Hepatic stellate cell (primary cell): ENCODE data around the gene SEPTIN6.
"Not testable (repeated sequence)": the region's sequence is repeated elsewhere in the genome, so short reads cannot be mapped to it uniquely, and the experiment has no call there.

Experiments used
- DNase-seq: peaks from one replicate; pipeline ENCODE4 v3.0.0; 2011; ENCODE audit warnings: low spot score

SEPTIN6 gene

DNA sequence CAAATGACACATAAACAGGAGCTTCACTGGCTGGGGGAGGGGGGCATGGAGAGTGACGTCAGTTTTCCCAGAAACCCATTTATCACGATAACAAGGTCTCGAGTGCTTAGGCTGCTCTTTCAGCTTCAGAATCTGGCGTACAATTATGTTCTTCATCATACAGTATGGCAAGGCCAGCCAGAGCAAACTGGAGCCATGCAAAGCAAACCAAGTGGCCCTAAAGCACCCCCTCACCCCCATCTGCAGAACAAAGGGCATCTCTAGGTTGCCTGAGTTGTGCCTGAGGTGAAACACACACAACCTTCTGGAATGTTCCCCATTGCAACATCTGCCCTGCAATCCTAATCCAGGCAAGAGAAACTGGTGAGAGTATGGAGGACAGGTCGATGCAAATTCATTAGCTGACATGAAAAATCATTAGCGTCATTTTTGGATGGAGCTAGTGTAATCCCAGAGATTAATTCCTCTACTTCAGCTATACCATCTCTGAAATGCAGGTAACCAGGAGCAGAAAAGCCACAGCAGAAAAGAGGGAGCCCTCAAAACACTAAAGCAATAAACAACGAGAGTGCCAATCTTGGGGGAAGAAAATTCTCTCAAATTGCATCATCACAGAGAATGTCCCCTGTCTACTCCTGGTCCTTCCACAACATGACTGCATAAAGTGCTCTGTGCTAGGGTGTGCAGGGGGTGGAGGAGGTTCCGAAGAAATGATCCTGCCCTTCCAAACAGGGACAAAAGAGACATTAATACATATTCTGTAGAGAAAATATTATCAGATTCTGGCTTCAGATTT is 1.8 kb downstream of the SEPTIN6 start:
- DNase-seq = no peak

DNA sequence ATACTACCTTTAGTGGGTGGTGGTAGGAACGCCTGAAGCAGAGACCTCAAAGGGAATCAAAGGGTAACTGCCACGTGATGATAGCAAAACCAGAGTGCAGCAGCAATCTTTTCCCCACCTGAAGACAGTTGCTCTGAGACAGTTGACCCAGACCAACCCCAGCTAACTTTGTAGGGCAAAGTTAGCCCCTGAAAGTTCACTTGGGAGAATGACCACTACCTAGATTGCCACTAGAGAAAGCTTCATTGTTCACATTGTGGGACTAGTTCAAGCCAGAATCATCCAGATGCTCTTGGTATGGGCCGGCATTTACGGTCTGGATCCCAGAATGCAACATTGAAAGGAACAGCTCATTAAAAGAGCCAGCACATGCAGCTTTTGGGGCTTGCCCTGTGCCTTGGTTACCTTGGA is 4.1 kb downstream of the SEPTIN6 start:
- no peak for DNase-seq

DNA sequence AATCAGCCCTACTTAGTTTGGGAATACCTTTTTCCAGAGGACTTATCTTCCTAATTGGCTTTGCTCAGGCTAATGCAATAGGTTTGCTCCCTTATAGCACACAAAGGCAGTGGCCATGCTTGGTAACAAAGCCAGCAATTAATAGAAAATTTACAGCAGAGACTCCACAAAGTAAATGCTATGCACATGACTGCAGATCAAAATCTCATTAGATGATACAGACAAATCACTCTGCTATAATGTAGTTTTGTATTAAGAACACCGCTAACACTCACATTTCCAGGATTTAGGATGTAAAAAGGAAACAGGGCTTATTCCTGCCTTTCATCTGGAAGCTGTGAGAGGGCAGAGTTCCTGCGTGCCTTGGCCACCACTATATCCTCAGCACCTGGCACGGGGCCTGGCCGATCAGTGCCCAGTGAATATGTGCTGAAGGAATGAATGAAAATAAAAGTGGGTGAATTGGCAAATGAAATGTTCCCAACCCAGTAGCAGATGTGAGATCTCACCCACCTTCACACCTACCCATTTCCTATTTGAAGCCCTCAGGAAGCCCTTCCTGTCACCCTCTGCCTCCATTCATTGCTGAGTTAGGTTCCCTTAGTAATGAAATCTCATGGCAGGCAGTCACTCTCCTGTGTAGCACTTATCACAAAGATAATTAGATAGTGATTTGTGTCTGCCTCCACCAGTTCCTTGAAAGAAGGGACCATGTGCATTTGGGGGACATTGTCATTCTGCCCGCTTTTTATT is 5.1 kb downstream of the SEPTIN6 start:
- DNase-seq = no peak

DNA sequence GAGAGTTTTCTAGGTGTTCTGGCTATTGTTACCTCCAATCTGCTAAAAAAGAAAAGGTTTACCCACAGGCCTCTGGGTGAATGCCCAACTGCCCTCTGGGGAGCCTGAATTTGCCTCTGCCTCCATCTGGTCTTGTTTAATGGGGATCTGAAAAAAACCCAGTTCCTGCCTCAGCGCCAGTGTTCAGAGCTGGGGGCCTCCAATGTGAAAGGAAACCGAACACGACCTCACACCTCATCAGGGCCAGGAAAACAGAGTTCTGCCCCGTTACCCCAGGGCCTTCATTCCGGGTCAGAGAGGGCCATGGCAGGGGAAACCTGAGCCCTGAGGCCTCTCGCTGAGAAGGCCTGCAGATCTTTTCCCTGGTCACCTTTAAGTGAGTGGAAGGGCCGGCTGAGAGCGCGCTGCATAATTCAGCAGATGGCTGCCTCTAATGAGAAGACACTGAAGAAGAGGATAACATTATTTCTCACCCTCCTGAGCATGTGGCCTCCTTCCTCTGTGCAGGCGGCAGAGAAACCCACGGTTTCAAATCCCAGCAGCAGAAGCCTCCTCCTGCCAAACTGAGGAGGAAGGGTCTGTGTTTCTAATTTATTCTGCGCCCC is 6.8 kb downstream of the SEPTIN6 start:
- DNase-seq = no peak

DNA sequence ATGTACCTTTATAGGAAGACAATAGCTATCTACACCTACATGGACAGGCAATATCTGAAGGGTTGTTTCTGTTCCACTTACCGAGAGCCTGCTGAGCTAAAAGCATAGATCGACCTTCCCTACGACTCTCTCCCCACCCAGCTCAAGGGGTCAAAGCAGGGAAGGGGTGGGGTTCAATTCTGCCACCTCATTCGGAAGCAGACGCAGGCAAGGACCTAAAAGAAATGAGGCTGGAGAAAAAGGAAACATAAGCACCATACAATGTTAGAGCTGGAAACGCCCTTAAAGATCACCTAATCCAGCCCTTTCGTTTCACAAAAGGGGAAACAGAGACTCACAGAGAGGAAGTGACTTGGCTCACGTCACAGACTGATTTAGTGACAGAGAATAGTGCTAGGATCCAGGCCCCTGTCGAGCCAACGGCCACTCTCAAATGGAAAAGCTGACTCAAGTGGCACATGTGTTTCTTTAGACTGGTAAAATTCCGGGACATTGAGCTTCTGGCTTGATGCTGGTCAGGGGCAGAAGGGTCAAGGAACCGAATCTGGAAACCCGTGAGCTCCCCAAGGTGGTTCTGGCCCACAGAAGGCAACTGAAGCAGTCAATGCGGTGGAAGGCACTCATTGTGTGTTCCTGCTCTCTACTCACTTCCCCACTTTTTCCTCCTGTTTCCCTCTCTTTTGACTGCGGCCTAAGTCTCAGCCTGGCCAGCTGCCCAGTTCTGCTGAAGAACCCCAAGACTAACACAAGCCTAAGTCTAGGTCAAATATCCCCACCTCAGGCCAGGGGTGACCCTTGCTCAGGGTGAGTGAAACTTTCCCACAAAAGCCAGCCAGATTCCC is 7.5 kb downstream of the SEPTIN6 start:
- DNase-seq = no peak

DNA sequence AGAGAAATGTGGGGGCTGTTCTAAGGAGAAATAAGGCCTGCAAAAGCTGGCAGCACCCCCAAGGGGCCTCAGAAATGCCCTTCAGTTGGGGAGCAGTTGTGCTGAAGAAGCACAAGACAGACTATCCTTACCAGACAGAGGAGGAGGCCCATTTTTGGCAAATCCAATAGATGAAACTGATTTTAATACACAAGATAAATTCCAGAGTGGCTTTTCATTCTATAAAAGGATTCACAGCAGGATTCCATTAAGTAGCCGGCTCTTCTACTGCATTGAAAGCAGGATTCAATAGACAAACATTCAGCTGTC is 8.1 kb downstream of the SEPTIN6 start:
- no peak for DNase-seq

DNA sequence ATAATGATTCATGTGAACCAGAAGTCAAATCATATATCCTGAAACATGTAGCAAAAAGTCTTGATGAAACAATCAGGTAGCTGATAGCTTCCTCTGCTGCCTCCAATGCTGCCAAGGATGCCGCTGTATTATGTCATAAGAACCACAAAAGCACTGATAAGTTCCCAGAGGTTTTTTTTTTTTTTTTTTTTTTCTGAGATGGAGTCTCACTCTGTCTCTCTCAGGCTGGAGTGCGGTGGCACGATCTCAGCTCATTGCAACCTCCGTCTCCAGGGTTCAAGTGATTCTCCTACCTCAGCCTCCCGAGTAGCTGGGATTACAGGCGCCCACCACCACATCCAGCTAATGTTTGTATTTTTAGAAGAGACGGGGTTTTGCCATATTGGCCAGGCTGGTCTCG is 8.7 kb downstream of the SEPTIN6 start:
- not testable (repeated sequence) for DNase-seq

DNA sequence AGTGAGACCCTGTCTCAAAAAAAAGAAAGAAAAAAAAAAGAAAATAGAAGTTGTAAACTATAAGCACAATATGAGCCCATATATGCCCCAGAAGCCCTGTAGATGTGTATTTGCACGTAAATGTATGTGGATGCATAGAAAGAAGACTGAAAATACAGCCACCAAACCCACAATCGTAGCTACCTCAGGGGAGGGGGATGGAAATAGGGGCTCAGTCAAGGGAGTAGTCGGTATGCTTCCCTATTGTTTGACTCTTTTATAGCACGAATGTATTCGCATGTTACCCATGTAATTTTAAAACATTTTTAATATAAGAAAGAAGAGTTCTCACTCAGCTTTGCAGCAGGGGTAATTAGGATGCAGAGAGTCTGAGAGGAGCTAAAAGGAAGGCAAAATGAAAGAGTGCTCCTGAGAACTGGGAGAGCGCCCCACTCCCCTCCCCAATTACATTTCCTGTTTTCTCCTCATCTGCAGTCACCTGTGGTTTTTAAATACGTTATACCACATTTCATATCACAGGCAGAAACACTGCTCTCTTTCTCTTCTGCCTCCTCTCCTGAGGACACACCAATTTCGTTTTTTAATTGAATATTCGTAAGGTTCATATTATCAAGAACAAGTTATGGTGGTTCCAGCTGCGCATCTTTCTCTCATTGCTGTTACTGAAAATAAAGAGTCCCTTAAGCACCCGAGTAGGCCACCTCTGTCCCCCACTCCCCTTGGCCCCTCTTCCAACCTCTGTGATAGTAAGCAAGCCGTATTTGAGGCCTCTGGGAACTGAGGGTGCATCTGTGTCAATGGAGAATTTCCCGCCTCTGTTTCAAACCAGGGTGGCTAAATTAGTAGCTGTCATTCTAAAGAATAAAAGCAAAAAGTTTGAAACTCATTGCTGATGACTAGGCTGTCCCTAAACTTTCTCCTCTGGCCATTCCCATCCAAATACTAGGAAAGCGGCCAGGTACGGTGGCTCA is 10.7 kb downstream of the SEPTIN6 start:
- no peak for DNase-seq

DNA sequence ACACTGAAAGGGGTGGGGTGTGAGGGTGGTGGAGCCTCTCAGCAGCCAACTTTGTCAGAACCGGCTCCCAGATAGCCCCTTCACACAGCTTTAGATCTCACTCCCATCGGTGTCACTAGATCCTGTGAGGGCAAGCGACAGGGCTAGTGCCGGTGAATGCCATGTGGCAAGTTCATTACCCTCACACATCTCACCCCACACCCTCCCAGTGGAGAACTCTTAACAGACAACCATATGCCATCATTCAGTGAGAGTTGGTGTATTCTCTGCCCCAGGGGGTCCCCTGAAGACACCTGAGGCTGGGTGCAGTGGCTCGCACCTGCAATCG is 15.3 kb downstream of the SEPTIN6 start:
- no peak for DNase-seq

DNA sequence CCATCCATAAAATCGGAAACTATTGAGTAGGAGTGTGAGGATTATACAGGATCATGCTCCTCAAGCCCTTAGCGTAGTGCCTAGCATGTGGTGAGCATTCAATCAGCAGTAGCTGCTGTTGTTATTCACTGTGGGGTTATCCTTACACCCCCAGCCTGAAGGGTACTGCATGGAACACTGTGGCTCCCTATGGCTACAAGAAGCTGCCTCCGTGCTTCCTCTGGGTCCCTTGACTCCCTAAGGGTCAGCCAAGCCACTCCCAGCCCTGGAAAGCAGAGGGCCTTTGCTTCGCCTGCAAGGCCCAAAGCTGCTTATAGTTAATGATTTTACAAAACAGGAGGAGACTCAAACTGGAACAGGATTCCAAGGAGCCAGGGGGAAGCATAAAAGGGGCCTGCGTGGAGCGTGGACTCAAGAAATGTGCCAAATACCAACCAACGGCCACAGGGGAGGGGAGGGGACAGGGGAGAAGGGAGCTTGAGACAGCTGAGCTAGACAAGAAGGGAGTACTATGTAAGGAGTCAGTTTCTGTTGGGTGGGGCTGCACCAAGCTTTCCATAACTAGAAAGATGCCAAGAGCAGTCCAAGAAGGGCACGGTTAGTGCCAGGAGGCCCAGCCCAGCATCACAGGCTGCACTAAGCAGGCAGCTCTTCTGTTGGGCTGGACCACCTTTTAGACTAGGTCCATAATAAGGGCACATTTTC is 15.9 kb downstream of the SEPTIN6 start:
- no peak for DNase-seq

DNA sequence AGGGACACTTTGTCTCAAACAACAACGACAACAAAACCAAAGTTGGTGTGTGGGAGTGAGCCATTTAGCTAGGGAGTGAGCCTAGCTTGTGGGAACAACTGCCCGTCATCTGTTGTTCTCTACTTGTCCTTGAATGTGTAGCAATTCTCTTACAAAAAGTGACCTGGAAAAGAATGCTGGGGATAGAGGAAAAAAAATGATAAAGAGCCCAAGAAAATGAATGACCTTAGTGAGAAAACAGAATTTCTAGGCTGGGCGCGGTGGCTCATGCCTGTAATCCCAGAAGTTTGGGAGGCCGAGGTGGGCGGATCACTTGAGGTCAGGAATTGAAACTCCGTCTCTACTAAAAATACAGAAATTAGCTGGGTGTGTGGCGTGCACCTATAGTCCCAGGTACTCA is 19.6 kb downstream of the SEPTIN6 start:
- DNase-seq = no peak

DNA sequence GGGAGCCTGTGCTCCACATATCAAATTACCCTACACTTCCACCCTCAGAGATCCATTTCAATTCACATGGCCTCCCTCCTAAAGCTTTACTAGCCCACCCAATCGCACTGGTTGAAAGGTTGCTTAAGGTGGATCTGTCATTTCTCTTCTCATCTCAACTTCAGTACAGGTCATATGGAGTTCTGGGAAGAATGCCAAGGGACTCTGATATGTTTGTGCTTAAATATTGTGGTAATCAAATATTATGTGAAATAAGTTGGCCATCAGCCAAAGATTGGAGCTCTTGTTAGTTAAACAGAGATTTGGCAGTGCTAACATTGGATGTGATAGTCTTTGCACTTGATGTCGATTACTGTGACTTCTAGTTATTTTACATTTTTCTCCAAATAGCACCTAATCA is 20.5 kb downstream of the SEPTIN6 start:
- no peak for DNase-seq

DNA sequence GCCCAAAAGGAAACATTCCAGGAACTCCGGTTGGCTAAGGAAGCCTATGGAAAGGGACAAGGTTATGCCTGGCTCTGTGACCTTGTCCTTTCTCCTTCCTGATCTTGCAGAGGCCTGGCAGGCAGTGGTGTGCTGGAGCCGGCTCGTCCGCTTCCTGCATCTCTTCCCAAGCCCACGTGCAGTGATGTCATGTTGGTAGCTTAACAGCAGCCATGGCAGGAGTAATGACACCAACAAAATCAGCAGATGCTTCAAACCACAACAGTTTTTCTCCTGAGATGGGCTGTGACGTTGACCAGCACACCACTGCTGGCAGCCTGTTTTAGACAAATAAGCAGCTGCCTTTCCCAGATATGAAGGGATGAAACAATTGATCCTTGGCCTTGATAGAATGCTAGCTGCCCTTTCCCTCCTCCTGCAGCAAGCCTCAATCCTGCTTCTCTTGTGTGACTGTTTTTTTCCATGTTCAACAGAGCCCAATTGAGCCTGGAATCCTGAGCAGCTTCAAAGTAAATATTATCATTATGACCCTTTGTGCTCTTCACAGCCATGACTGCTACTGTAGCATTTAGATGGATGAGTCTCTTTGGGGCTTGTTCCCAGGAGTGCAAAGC is 23.4 kb downstream of the SEPTIN6 start:
- DNase-seq = peak; percentile 31

DNA sequence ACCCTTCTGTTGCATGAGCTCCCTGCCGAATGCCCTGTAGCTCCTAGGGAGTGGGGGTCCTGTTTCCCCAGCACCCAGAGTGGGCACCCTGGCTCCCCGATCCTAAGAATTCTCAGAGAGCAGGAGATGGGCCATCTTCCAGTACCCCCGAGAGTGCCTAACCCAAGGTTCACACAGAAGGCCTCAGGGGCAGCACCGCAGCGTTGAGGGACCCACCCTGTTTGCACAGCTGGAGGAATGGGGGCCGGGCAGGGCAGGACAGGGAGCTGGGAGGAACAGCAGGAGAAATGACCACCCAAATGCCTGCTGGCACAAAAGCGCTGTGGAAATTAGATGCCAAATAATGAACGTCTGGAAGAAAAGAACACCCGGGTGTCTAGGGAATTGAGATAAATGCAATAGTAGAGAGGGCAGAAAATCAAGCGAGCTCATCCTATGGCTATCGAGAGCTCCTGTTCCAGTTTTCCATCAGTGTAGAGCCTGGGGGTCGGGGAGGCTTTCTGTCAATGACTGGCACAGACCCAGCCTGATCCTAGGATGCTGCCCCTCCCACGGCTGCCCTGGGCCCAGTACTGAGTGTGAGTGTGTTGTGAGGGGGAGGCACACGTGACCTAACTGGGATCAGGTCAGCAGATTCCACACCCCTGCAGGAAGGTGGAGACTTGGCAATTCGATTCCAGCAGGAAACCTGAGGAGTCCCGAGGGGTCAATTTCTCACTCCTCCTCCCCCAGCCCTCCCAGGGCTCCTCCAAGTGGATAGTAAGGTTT is 25.7 kb downstream of the SEPTIN6 start:
- DNase-seq = no peak

DNA sequence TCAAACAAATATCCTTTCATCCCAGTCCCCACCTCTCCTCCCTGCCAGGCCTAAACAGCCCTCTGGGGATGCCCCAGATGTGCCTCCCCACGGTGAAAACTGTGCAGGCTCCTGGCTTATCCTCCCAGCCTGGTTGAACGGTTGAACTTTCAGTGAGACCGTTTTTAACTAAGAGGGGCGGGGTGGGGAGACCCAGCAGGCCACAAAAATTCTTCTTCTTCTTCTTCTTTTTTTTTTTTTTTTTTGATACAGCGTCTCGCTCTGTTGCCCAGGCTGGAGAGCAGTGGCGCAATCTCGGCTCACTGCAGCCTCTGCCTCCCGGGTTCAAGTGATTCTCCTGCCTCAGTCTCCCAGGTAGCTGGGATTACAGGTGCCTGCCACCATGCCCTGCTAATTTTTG is 28.1 kb downstream of the SEPTIN6 start:
- DNase-seq = not testable (repeated sequence)

DNA sequence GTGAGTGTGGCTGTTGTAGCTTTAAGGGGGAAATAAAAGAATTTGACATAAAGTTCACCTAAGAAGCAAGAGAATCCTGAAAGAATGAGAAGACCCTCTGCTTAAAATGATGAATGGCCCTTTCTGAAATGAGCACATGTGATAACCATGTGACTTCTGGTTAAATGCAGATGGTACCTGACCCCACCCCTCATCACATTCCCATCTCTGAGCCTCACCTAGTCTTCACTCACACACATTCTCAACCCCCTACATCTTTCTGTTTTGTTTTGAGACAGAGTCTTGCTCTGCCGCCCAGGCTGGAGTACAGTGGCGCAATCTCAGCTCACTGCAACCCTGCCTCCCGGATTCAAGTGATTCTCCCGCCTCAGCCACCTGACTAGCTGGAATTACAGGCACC is 31.5 kb downstream of the SEPTIN6 start:
- no peak for DNase-seq

DNA sequence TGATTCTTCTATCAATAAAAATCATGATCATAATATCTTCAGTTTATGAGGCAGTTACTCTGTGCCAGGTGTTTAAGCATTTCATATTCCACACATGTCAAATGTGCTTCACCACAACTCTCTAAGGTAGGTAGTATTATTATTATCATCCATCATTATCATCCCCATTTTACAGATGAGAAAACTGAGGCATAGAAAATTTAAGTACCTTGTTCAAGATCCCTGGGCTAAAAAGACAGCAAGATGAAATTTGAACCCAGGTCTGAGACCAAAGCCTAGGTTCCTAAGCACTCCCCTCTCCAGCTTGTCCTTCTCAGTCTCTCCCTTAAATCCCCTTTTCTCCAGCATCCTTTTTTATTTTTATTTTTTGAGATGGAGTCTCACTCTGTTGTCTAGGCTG is 33.4 kb downstream of the SEPTIN6 start:
- no peak for DNase-seq

DNA sequence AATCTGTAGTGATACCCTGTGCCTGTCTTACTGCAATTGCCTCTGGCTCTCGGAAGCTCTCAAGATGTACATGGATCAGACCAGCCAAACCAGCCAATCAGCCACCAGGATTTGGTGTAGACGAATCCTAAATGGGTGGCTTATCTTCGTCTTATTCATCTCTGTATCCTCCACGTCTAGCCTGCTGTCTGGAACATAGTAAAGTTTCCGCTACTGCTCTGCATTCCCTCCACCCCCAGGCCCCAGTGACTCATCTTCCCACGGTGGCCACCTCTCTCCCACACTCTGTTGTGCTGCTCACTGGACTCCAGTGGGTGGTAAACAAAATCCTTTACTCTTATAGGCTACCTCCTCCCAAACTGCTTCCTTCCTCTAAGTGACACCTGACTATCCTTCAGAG is 37.8 kb downstream of the SEPTIN6 start:
- DNase-seq = peak; percentile 77

DNA sequence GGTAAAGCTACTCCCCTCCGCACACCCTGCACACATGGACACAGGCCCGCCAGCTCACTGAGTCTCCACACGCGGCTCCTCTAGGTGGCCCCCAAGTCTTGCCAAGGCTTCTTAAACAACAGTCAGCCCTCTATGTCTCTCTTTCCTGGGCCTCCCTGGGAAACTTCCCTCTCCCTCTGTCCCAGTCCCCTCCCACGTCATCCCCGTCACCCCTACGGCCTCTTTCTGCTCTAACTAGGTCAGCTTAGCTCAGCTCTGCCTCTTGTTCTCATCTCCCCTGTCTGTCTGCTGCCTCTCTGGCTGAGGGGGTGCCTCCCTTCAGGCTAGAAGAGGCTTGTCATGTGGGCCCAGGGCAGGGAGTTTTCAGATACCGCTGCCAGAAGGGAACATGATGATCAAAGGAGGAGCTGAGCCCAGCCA is 38.8 kb downstream of the SEPTIN6 start:
- peak; percentile 45 for DNase-seq

DNA sequence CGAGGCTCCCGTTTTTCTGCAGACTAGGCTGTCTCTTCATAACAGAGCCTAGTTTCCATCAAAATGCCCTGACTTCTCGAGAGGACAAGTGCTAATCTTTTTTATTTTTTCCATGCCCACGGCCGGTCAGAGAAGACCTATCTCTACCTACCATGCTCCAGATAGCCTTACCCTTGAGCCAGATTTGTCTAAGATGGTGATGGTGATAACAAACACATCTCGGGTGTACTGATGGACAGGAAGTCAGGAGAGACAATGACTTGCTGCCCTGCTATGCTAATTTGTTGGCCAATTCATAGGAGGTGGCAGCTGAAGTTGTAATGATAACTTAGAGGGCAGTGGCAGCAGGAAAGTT is 44.6 kb downstream of the SEPTIN6 start:
- no peak for DNase-seq
